Colonic mucosa (tissue), 4 donors: Measurements from ENCODE around the gene ABHD5. TPM values are rescaled to one million over a fixed set of nuclear protein-coding genes. Genes with fewer than 3 reads are reported as not detected.

Experiments
- DNase-seq: peaks from one replicate; pipeline ENCODE4 v3.0.0-alpha.2; 2020
- H3K27ac ChIP-seq: fragments of 200-600 bp; one replicate; pipeline ENCODE4 v1.8.0; 2021
- H3K27me3 ChIP-seq: fragments of 200-600 bp; one replicate; pipeline ENCODE4 v1.8.0; 2021
- H3K36me3 ChIP-seq: fragments of 200-600 bp; one replicate; pipeline ENCODE4 v1.8.0; 2021
- H3K4me1 ChIP-seq: fragments of 200-600 bp; one replicate; pipeline ENCODE4 v1.8.0; 2021; ENCODE audit warnings: mild to moderate bottlenecking
- H3K4me3 ChIP-seq: fragments of 200-600 bp; one replicate; pipeline ENCODE4 v1.8.0; 2021
- H3K9ac ChIP-seq, 2 donors: one replicate each; pipeline ENCODE4 v1.7.0; 2013; ENCODE audit warnings: control low read depth in 2 of 2, low read depth in 2 of 2, low read length in 2 of 2
- H3K9me3 ChIP-seq: fragments of 200-600 bp; one replicate; pipeline ENCODE4 v1.8.0; 2021
- CTCF ChIP-seq: fragments of 200-600 bp; IDR thresholded peaks from one replicate; pipeline ENCODE4 v1.8.0; 2022; ENCODE audit warnings: antibody characterized with exemption, mild to moderate bottlenecking
- intact Hi-C: fragments of 100-400 bp; cut with DNase I; formaldehyde crosslinking; loops from one replicate; pipeline ENCODE4 v1.14.1; 2022
- total RNA-seq, 2 donors: library from RNA; stranded (reverse); fragmentation: NEBNext Ultra II Directional in 1 of 2; extraction: Animal tissue kit (Norgen Biotek cat#: 25700) in 1 of 2; gene quantifications; one replicate each; pipeline ENCODE4 v1.2.1, GENCODE V29; 2021
- donor health status: healthy.
- donor health status: DM: no; HTN: no; CAD: no.
- donor health status: DM: no; HTN: no; CAD: no.

Gene ABHD5
- total RNA-seq, 2 donors from 2014 or later, result 24.0 to 25.2 TPM

- Histone ChIP-seq H3K27ac (no peak overlapping the region), H3K4me1 (no peaks in the 10 kb centered on the region)
These were observed 56.9 kb downstream of the ABHD5 start for GRCh38 chr3:43747641-43748040.

DNA sequence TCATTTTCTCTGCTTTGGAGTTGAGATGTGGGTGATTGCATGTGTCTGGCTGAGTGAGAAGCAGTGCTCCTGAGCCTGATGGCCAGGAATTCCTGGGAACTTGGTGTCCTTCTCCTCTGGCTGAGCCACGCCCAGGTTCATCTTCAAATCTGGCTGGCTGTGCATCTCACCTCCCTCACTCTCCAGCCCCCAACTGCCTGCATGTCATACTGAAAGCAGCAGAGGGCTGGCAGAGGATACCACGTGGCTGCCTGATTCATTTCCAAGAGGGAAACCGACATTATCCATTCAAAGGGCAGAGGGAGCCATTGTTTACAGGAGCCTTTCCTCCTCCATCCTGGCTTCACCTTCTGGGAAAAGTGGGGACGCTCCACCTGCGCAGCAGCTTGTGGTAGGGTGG lies 57.4 kb downstream of the ABHD5 start:
- no peaks in the 10 kb centered on the region for H3K36me3 ChIP-seq
- intact Hi-C loops, result no loop called here
- no peaks in the 10 kb centered on the region for H3K4me1 ChIP-seq
- H3K27me3 ChIP-seq, result no peaks in the 10 kb centered on the region
- no peak overlapping the region for H3K9ac ChIP-seq
- H3K27ac ChIP-seq, result no peak overlapping the region
- no peak overlapping the region for H3K4me3 ChIP-seq
- DNase-seq, result no peak
- no peaks in the 10 kb centered on the region for H3K9me3 ChIP-seq
- no peak for TF ChIP-seq CTCF

More at GRCh38 chr3:43747641-43748040, 56.9 kb downstream of the ABHD5 start:
- Histone ChIP-seq H3K9me3 (no peaks in the 10 kb centered on the region), H3K9ac (no peak overlapping the region), H3K36me3 (no peaks in the 10 kb centered on the region), H3K4me3 (no peak overlapping the region), H3K27me3 (no peaks in the 10 kb centered on the region)
- no peak for TF ChIP-seq CTCF
- intact Hi-C loops, result no loop called here
- DNase-seq, result no peak

- Histone ChIP-seq H3K4me3 (no peak overlapping the region), H3K9ac (no peak overlapping the region), H3K36me3 (no peaks in the 10 kb centered on the region), H3K4me1 (no peaks in the 10 kb centered on the region), H3K9me3 (no peaks in the 10 kb centered on the region), H3K27me3 (no peaks in the 10 kb centered on the region), H3K27ac (no peak overlapping the region)
- intact Hi-C loops, result no loop called here
- DNase-seq, result no peak
- no peak for TF ChIP-seq CTCF
These were observed 57.9 kb downstream of the ABHD5 start for GRCh38 chr3:43748645-43749044.

- no peaks in the 10 kb centered on the region for H3K9me3 ChIP-seq
- no peak for DNase-seq
- H3K27me3 ChIP-seq, result no peaks in the 10 kb centered on the region
- intact Hi-C loops, result no loop called here
- no peak overlapping the region for H3K27ac ChIP-seq
- no peak overlapping the region for H3K4me3 ChIP-seq
- H3K36me3 ChIP-seq, result no peaks in the 10 kb centered on the region
- no peak overlapping the region for H3K9ac ChIP-seq
- no peaks in the 10 kb centered on the region for H3K4me1 ChIP-seq
- no peak for TF ChIP-seq CTCF
These were observed 62.2 kb downstream of the ABHD5 start for GRCh38 chr3:43752905-43753304.

- TF ChIP-seq CTCF, result no peak
- H3K4me3 ChIP-seq, result no peak overlapping the region
- no peak for DNase-seq
- H3K36me3 ChIP-seq, result no peaks in the 10 kb centered on the region
- no peak overlapping the region for H3K9ac ChIP-seq
- intact Hi-C loops, result no loop called here
- H3K4me1 ChIP-seq, result no peaks in the 10 kb centered on the region
- H3K9me3 ChIP-seq, result no peaks in the 10 kb centered on the region
- no peak overlapping the region for H3K27ac ChIP-seq
- H3K27me3 ChIP-seq, result no peaks in the 10 kb centered on the region
These were observed 63.3 kb downstream of the ABHD5 start for GRCh38 chr3:43753741-43754715.
